AG08396 (cell line): Measurements from ENCODE around the gene MRPS18A.
"Not testable (repeated sequence)": the region's sequence is repeated elsewhere in the genome, so short reads cannot be mapped to it uniquely, and the experiment has no call there.

Source experiments
- DNase-seq: peaks from one replicate; pipeline ENCODE4 v3.0.0; 2012; ENCODE audit warnings: low spot score, mixed read lengths

Gene MRPS18A

GRCh38 chr6:43635387-43636307, 51.9 kb downstream of the MRPS18A start, which contains the start of gene MAD2L1BP:
Gene MAD2L1BP (plus strand): TSS chr6:43635840. CDS start chr6:43635876, 36 bp downstream.
- DNase-seq: peak; percentile 79

GRCh38 chr6:43634702-43635303, 52.8 kb downstream of the MRPS18A start:
- DNase-seq: no peak

- DNase-seq: not testable (repeated sequence)
These were observed 54.6 kb downstream of the MRPS18A start for GRCh38 chr6:43633002-43633401.

- no peak for DNase-seq
These were observed 56.5 kb downstream of the MRPS18A start for GRCh38 chr6:43630980-43631619.

- DNase-seq: peak; percentile 97
These were observed 57.9 kb downstream of the MRPS18A start for GRCh38 chr6:43629505-43630300.

- DNase-seq: peak; percentile 95
These were observed 58.5 kb downstream of the MRPS18A start, which contains the start of gene GTPBP2 for GRCh38 chr6:43629104-43629504. Gene GTPBP2 (minus strand): TSS chr6:43629264. CDS start chr6:43629162, 102 bp downstream.

- peak; percentile 44 for DNase-seq
These were observed 59.0 kb downstream of the MRPS18A start for GRCh38 chr6:43628393-43629103.

- peak; percentile 89 for DNase-seq
These were observed 60.4 kb downstream of the MRPS18A start for GRCh38 chr6:43627008-43627825.

- DNase-seq: no peak
These were observed 62.1 kb downstream of the MRPS18A start for GRCh38 chr6:43625393-43625992.

- no peak for DNase-seq
These were observed 62.8 kb downstream of the MRPS18A start for GRCh38 chr6:43624786-43625288.

- no peak for DNase-seq
These were observed 63.5 kb downstream of the MRPS18A start for GRCh38 chr6:43623880-43624785.

GRCh38 chr6:43622541-43622940, 65.0 kb downstream of the MRPS18A start:
- no peak for DNase-seq

- no peak for DNase-seq
These were observed 65.8 kb downstream of the MRPS18A start for GRCh38 chr6:43621836-43622180.
